Measurements from ENCODE around the gene RUBCN.
A peak's percentile ranks its signal among the peaks of the same experiment; 100 is the strongest.

The RUBCN gene

GRCh38 chr3:197709135-197709534, 27.6 kb downstream of the RUBCN start:
- DNase-seq (ENCODE audit: low read depth): no peak
- TF ChIP-seq, protein P1, sequence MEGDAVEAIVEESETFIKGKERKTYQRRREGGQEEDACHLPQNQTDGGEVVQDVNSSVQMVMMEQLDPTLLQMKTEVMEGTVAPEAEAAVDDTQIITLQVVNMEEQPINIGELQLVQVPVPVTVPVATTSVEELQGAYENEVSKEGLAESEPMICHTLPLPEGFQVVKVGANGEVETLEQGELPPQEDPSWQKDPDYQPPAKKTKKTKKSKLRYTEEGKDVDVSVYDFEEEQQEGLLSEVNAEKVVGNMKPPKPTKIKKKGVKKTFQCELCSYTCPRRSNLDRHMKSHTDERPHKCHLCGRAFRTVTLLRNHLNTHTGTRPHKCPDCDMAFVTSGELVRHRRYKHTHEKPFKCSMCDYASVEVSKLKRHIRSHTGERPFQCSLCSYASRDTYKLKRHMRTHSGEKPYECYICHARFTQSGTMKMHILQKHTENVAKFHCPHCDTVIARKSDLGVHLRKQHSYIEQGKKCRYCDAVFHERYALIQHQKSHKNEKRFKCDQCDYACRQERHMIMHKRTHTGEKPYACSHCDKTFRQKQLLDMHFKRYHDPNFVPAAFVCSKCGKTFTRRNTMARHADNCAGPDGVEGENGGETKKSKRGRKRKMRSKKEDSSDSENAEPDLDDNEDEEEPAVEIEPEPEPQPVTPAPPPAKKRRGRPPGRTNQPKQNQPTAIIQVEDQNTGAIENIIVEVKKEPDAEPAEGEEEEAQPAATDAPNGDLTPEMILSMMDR (IDR thresholded peaks at IDR 0.05; ENCODE audit: insufficient read depth, low read depth, low read length, missing control alignments): no peak
- H3K4me3 ChIP-seq (ENCODE audit: low read length): no peak overlapping the region

DNA sequence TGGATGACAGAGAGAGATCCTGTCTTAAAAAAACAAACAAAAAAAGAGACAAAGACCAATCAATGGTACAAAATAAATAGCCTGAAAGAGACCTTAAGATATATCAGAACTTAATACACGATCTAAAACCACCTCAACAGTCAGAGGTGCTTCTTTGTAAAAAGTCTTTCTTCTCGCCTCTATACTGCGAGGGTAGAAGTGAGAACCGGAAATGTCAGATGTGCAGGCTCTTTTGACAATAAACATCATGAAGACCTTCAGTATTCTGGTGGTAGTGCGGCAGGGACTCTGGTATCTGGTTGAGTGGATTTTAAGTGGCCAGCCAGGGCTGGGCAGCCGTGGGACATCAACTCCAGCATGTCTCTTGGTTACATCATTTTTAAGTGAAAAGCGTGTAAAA, 30.0 kb downstream of the RUBCN start:
- TF ChIP-seq, protein P1 (IDR thresholded peaks at IDR 0.05; ENCODE audit: insufficient read depth, low read depth, low read length, missing control alignments): no peak
- no peak for DNase-seq (ENCODE audit: low read depth)
- H3K4me3 ChIP-seq (ENCODE audit: low read length): no peak overlapping the region

DNA sequence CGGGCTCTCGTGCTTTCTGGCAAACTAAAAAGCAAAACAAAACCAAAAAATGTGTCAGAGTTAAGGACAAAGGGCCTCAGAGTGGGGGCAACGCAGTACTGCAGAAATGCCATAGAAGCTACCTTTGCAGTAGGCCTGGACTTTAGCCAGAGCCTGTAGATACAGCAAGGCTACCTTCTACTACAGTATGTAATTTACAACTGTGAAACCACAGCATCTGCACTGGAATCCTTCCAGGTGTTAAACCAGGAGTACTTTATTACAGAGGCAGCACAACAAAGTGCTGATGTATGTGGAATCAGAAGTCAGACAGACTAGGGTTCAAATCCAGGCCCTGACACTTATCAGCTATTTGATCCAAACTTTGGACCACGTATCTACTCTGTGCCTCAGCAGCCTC, 34.9 kb downstream of the RUBCN start:
- TF ChIP-seq, protein P1 (IDR thresholded peaks at IDR 0.05; ENCODE audit: insufficient read depth, low read depth, low read length, missing control alignments): no peak
- no peak for DNase-seq (ENCODE audit: low read depth)
- H3K4me3 ChIP-seq (ENCODE audit: low read length): no peak overlapping the region

DNA sequence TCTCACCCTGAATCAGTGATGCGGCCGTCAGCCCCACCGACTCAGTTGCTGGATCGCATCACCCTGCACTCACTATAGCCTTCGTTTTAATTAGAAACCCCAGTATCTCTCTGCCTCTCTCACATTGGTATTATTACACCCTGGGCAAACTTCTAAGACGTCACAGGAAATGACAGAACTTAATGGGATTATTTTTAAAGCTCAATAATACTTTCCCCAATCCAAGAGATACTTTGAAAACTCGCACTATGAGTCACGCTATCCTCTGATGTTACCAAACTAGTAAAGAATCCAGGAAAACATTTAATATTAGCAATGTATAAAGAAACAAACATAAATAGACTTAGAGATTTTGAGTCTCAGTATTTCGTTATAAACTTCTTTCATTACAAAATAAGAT, 36.6 kb downstream of the RUBCN start:
- TF ChIP-seq, protein P1 (IDR thresholded peaks at IDR 0.05; ENCODE audit: insufficient read depth, low read depth, low read length, missing control alignments): no peak
- no peak overlapping the region for H3K4me3 ChIP-seq (ENCODE audit: low read length)
- no peak for DNase-seq (ENCODE audit: low read depth)

- DNase-seq (ENCODE audit: low read depth): no peak
- H3K4me3 ChIP-seq (ENCODE audit: low read length): no peak overlapping the region
- TF ChIP-seq, protein P1 (IDR thresholded peaks at IDR 0.05; ENCODE audit: insufficient read depth, low read depth, low read length, missing control alignments): no peak
Measured at GRCh38 chr3:197697355-197697754, 39.3 kb downstream of the RUBCN start.

DNA sequence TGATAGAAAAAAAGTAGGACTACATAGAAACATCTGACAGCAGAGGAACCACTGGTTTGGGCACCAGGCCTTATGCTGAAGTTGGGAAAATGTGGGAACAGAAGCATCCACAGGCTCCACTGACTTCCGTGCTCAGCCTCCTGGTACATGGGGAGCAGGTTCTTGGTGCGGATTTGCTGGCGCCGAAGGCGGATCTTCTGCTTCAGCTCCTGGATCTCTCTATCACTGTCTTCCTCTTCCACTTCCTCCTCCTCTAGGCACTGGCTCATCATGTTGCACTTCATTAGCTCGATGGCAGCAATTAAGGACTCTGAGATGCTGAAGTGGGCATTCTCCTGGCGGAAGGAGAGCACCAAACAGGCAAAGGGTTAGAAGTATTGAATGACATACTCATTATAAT, 42.5 kb downstream of the RUBCN start:
- TF ChIP-seq, protein P1 (IDR thresholded peaks at IDR 0.05; ENCODE audit: insufficient read depth, low read depth, low read length, missing control alignments): no peak

GRCh38 chr3:197692641-197693040, 44.1 kb downstream of the RUBCN start:
- no peak overlapping the region for H3K4me3 ChIP-seq (ENCODE audit: low read length)
- TF ChIP-seq, protein P1 (IDR thresholded peaks at IDR 0.05; ENCODE audit: insufficient read depth, low read depth, low read length, missing control alignments): no peak
- peak; percentile 57 for DNase-seq (ENCODE audit: low read depth)

More for the DNA sequence above, 42.5 kb downstream of the RUBCN start:
- no peak overlapping the region for H3K4me3 ChIP-seq (ENCODE audit: low read length)
- no peak for DNase-seq (ENCODE audit: low read depth)
